GM21529 (cell line): ENCODE results near the gene TBC1D13.
A peak's percentile ranks its signal among the peaks of the same experiment; 100 is the strongest.
"Not testable (repeated sequence)": the region's sequence is repeated elsewhere in the genome, so short reads cannot be mapped to it uniquely, and the experiment has no call there.

ENCODE experiments used
- ATAC-seq: cut with Tn5 transposase; IDR thresholded peaks from one replicate; pipeline ENCODE4 v1.9.1; 2021; ENCODE audit not compliant: unreplicated experiment

The TBC1D13 gene

GRCh38 chr9:128786681-128787601 lies at the start of gene TBC1D13:
TBC1D13 (plus strand) TSS chr9:128787253; CDS start chr9:128787354, 101 bp downstream.
- peak; percentile 84 for ATAC-seq

GRCh38 chr9:128742401-128742800 lies 44.7 kb upstream of the TBC1D13 start:
- no peak for ATAC-seq

GRCh38 chr9:128743421-128743820 lies 43.6 kb upstream of the TBC1D13 start:
- ATAC-seq: no peak

GRCh38 chr9:128747241-128747640 lies 39.8 kb upstream of the TBC1D13 start:
- ATAC-seq: no peak

- ATAC-seq: no peak
These were observed 36.0 kb upstream of the TBC1D13 start for GRCh38 chr9:128750926-128751595.

- ATAC-seq: no peak
These were observed 33.4 kb upstream of the TBC1D13 start for GRCh38 chr9:128753627-128754026.

GRCh38 chr9:128757602-128758001 lies 29.5 kb upstream of the TBC1D13 start:
- no peak for ATAC-seq

- no peak for ATAC-seq
These were observed 24.2 kb upstream of the TBC1D13 start for GRCh38 chr9:128762671-128763449.

- ATAC-seq: no peak
These were observed 22.7 kb upstream of the TBC1D13 start for GRCh38 chr9:128764361-128764760.

GRCh38 chr9:128765499-128765898 lies 21.6 kb upstream of the TBC1D13 start:
- ATAC-seq: no peak

- no peak for ATAC-seq
These were observed 18.4 kb upstream of the TBC1D13 start for GRCh38 chr9:128768606-128769005.

- no peak for ATAC-seq
These were observed 16.6 kb upstream of the TBC1D13 start for GRCh38 chr9:128770286-128771030.

- ATAC-seq: peak; percentile 20
These were observed 15.8 kb upstream of the TBC1D13 start for GRCh38 chr9:128771094-128771721.

GRCh38 chr9:128771745-128772519 lies 15.1 kb upstream of the TBC1D13 start, which contains the start of gene ZER1:
ZER1 (minus strand) TSS chr9:128771927; CDS start chr9:128755565, 16,362 bp downstream.
- peak; percentile 91 for ATAC-seq

- ATAC-seq: no peak
These were observed 14.0 kb upstream of the TBC1D13 start for GRCh38 chr9:128773049-128773448.

GRCh38 chr9:128774804-128775203 lies 12.2 kb upstream of the TBC1D13 start:
- no peak for ATAC-seq

GRCh38 chr9:128780093-128780492 lies 7.0 kb upstream of the TBC1D13 start:
- ATAC-seq: not testable (repeated sequence)

- ATAC-seq: no peak
These were observed 5.6 kb upstream of the TBC1D13 start for GRCh38 chr9:128781187-128782070.
